Activated T-helper 17 cell treated with anti-CD3 and anti-CD28 coated beads, Interleukin-2, amount 50 U/mL, for 72 hours (primary cell): Measurements from ENCODE around the gene DDO. TPM values are rescaled to one million over a fixed set of nuclear protein-coding genes. Genes with fewer than 3 reads are reported as not detected.
"Not testable (repeated sequence)": the region's sequence is repeated elsewhere in the genome, so short reads cannot be mapped to it uniquely, and the experiment has no call there.

Experiments
- ATAC-seq: fragments of 150-1000 bp; cut with Tn5 transposase; replicated peaks from 2 replicates; pipeline ENCODE4 v1.10.0; 2021; ENCODE audit warnings: mild to moderate bottlenecking, moderate library complexity
- H3K27ac Mint-ChIP-seq: one replicate; pipeline ENCODE4 v1.8.0; 2022; ENCODE audit warnings: mixed read lengths
- H3K27me3 Mint-ChIP-seq: one replicate; pipeline ENCODE4 v1.8.0; 2022; ENCODE audit warnings: mixed read lengths
- H3K36me3 Mint-ChIP-seq: one replicate; pipeline ENCODE4 v1.8.0; 2022; ENCODE audit warnings: low read depth, mild to moderate bottlenecking, mixed read lengths
- H3K4me1 Mint-ChIP-seq: one replicate; pipeline ENCODE4 v1.8.0; 2022; ENCODE audit warnings: mixed read lengths
- H3K4me3 Mint-ChIP-seq: one replicate; pipeline ENCODE4 v1.8.0; 2022; ENCODE audit warnings: mild to moderate bottlenecking, mixed read lengths
- H3K9me3 Mint-ChIP-seq: one replicate; pipeline ENCODE4 v1.8.0; 2022; ENCODE audit warnings: mixed read lengths
- total RNA-seq, 2 donors: library from RNA; stranded (reverse); gene quantifications; one replicate each; pipeline ENCODE4 v1.2.3, GENCODE V29; 2022

The DDO gene, protein sequence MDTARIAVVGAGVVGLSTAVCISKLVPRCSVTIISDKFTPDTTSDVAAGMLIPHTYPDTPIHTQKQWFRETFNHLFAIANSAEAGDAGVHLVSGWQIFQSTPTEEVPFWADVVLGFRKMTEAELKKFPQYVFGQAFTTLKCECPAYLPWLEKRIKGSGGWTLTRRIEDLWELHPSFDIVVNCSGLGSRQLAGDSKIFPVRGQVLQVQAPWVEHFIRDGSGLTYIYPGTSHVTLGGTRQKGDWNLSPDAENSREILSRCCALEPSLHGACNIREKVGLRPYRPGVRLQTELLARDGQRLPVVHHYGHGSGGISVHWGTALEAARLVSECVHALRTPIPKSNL
- total RNA-seq = not detected

DNA sequence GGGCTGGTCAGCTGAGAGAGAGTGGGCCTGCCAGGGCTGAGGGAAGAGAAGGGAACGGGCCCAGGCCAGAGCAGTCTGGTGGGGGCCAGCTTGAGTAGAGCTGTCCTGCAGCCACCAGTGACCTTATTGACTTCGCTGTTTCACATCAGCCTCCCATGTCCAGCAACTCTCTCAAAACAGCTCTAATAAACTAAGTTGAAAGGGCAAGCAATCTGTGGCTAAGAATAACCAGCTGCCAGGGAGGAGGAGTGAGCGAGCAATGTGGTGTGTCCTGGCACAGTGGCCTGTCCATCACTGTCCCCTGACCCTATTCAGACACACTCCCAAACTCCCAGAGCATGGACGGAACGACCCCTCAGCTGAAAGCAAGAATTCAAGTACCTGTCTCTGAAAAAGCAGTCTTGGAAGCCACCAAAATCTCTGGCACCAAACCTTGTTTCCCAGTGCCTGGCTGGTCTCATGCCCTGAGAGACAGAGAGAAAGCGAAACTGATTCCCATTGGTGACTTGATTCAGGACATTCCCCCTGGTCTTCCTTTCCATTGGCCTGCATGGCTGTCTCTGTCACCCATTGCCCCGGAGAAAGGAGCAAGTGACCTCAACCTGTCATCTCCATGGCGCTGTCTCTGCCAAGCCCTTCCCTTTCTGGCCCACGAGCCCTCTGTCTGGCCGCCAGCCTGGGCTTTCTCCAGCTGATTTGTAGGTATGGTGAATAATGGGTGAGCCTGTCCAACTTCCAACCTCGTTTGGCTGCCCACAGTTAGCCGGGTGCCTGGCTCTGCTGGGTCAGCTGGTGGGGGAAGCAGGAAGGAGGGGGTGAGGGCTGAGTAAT is at the start of gene DDO:
DDO (minus strand) TSS at position 490 of the 831 bp plus-strand sequence. CDS start 2,113 bp downstream, outside the sequence.
- Mint-ChIP-seq H3K4me3 (no peak within 1 kb of the TSS), H3K4me1 (no peaks in the 10 kb centered on the region), H3K36me3 (no peaks in the 10 kb centered on the region), H3K27ac (no peak within 1 kb of the TSS), H3K9me3 (no peaks in the 10 kb centered on the region), H3K27me3 (peaks cover 9% of the 10 kb centered on the region)
- ATAC-seq = no peak

DNA sequence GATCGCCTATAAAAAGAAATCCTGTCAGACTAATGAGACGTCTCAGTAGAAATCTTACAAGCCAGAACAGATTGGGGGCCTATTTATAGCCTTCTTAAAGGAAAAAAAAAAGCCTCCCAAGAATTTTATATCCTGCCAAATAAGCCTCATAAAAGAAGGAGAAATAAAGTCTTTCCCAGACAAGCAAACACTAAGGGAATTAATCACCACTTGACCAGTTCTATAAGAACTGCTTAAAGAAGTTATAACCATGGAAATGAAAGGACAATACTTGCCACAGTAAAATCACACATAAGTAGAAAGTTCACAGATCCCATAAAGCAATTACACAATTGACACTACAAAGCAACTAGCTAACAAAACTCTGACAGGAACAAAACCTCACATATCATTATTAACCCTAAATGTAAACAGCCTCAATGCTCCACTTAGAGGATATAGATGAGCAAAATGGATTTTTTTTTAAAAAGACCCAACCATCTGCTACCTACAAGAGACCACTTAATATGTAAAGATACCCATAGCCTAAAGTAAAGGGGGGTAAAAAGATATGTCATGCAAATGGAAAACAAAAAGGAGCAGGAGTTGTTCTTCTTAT is 47.6 kb upstream of the DDO start:
- Mint-ChIP-seq H3K36me3 (no peaks in the 10 kb centered on the region), H3K4me3 (no peak overlapping the region), H3K4me1 (no peaks in the 10 kb centered on the region), H3K27ac (no peak overlapping the region), H3K9me3 (peaks cover 5% of the 10 kb centered on the region), H3K27me3 (peaks cover 10% of the 10 kb centered on the region)
- ATAC-seq = no peak

DNA sequence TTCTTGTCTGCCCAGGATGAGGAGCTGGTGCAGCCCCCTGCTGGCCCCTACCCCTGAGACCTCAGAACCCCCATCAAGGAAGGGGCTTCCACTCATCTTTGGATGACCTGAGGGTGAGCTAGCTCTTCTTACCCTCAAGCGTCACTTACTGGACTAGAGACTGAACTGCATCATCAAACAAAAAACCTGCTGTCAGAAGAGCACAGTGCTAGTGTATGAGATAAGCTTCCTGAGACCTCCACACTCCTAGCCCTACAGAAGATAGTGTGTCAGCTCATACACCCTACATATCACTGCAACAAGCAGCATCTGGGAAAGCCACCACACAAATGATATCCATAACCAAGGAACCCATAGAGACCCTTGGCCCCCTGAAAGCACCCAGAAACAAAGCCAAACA is 46.0 kb upstream of the DDO start:
- ATAC-seq = no peak
- no peaks in the 10 kb centered on the region for H3K4me1 Mint-ChIP-seq
- no peaks in the 10 kb centered on the region for H3K36me3 Mint-ChIP-seq
- no peak overlapping the region for H3K27ac Mint-ChIP-seq
- no peak overlapping the region for H3K4me3 Mint-ChIP-seq
- H3K27me3 Mint-ChIP-seq = peaks cover 15% of the 10 kb centered on the region
- peaks cover 5% of the 10 kb centered on the region for H3K9me3 Mint-ChIP-seq

DNA sequence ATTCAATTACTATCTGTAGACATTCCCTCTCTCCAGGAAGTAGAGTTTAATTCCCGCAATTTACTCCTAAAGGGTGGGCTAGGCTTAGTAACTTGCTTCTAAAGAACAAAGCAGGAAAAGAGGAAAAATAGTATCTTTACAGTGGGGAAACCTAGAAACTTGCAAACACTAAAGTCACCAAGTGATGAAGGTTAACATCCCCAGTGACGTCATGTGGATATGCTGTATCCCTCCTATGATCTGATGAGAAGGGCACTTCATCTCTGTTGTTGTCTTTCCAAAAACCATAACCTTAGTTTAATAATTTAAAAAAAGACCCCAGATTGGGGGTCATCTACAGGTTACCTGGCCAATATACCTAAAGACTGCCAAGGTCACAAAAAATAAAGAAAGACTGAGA is 43.8 kb upstream of the DDO start:
- Mint-ChIP-seq H3K4me1 (no peaks in the 10 kb centered on the region), H3K36me3 (no peaks in the 10 kb centered on the region), H3K4me3 (no peak overlapping the region), H3K27me3 (peaks cover 15% of the 10 kb centered on the region), H3K9me3 (peaks cover 5% of the 10 kb centered on the region), H3K27ac (no peak overlapping the region)
- ATAC-seq = no peak

DNA sequence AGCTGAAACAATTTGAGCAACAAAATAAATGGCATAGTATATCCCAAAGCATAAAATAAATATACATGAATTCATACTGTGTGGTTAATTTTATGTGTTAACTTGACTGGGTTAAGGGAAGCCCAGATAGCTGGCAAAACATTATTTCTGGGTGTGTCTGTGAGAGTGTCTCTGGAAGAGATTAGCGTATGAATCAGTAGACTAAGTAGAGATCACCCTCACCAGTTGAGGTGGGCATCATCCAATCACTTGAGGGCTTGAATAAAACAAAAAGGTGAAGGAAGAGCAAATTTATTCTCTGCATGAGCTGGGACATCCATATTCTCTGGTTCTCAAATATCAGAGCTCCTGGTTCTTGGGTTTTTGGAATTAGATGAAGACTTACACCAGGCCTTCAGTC is 43.1 kb upstream of the DDO start:
- H3K9me3 Mint-ChIP-seq = peaks cover 5% of the 10 kb centered on the region
- no peak for ATAC-seq
- H3K27ac Mint-ChIP-seq = no peak overlapping the region
- H3K36me3 Mint-ChIP-seq = no peaks in the 10 kb centered on the region
- no peak overlapping the region for H3K4me3 Mint-ChIP-seq
- H3K27me3 Mint-ChIP-seq = peaks cover 14% of the 10 kb centered on the region
- no peaks in the 10 kb centered on the region for H3K4me1 Mint-ChIP-seq

DNA sequence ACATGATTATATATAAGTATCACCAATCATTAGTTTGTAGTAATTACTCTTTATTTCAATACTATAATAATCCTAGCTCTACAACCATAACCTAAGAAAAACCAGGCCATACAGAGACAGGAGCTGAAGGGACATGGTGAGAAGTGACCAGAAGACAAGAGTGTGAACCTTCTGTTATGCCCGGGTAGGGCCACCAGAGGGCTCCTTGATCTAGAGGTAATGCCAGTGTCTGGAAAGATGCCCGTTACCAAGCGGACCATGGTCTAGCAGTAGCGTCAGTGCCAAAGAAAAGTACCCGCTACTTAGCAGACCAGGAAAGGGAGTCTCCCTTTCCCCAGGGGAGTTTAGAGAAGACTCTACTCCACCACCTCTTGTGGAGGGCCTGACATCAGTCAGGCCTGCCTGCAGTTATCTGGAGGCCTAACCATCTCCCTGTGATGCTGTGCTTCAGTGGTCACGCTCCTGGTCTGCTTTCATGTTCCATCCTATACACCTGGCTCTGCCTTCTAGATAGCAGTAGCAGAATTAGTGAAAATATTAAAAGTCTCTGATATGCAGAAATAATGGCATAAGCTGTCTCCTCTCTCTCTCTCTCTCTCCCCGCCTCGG is 42.3 kb upstream of the DDO start:
- not testable (repeated sequence) for H3K4me3 Mint-ChIP-seq, ATAC-seq, H3K4me1 Mint-ChIP-seq, H3K27ac Mint-ChIP-seq, H3K9me3 Mint-ChIP-seq, H3K36me3 Mint-ChIP-seq
- H3K27me3 Mint-ChIP-seq = peaks cover 16% of the 10 kb centered on the region

DNA sequence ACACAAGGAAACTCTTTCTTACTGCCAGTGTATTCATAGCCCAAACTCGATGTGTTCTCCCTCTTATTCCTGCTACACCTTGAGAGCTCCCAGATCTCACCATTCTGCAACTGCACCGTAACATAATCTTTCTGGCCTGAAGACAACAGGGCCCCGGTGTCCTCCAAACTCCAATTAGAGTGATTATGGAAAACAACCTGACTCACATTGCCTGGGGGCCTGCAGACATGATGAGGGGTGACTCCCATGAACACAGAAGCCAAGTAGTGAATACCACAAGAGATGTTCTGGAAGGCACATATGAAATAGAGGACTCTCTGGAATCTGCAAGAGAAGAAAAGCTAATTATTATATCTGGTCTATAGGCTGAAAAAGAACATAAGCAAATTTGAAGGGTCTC is 41.3 kb upstream of the DDO start:
- H3K4me1 Mint-ChIP-seq = no peaks in the 10 kb centered on the region
- no peaks in the 10 kb centered on the region for H3K36me3 Mint-ChIP-seq
- peaks cover 2% of the 10 kb centered on the region for H3K9me3 Mint-ChIP-seq
- H3K4me3 Mint-ChIP-seq = no peak overlapping the region
- H3K27ac Mint-ChIP-seq = no peak overlapping the region
- peaks cover 21% of the 10 kb centered on the region for H3K27me3 Mint-ChIP-seq
- no peak for ATAC-seq

DNA sequence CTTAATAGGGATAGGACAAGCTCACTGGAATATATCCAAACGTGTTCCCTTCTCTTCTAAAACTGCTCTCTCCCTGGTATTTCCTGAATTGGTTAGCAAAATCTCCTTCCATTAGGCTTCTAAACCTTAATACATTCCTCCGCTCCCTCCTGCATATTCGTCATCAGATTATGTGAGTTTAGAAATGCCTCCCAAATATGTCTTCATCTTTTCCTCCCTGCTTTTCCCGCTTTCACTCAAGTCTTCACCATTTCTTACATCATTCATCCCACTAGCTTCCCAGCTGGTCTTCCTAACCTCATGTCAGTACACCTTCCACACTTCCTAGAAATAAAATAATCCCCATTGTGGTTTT is 34.1 kb upstream of the DDO start:
- no peaks in the 10 kb centered on the region for H3K9me3 Mint-ChIP-seq
- H3K4me1 Mint-ChIP-seq = no peaks in the 10 kb centered on the region
- H3K27ac Mint-ChIP-seq = no peak overlapping the region
- H3K4me3 Mint-ChIP-seq = no peak overlapping the region
- H3K27me3 Mint-ChIP-seq = peaks cover 20% of the 10 kb centered on the region
- no peaks in the 10 kb centered on the region for H3K36me3 Mint-ChIP-seq
- no peak for ATAC-seq

DNA sequence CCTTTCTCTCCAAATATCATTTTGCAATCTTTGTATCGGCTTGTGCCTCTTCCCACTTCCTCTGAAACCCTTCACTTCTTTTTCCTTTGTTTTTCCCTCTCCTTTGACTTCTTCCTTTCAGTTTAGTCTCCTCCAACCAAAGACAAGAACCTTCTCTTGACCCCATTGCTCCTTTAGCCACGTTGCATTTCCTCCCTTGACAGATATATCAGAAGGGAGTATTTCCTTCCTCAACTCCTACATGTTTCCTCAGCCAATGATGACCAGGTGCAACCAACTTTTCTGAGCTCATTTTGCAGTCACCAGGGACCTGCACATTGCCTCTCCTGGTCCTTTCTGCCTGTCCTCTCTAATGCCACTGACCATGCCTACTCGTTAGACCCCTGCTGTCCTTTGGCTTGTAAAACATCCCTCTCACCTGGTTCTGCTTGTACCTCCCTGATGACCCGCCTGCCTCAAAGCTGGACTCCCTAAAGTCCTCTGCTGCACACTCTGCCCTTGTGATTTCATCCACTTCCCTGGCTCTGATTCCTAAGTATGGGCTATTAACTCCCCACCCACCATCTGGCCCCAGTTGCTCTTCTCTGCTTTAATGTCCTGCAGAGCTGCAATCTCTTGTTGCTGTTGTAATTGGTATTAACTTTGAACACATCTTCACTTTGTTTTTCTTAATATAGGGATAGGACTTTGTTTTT is 33.6 kb upstream of the DDO start:
- Mint-ChIP-seq H3K9me3 (no peaks in the 10 kb centered on the region), H3K27me3 (peaks cover 18% of the 10 kb centered on the region), H3K4me1 (no peaks in the 10 kb centered on the region), H3K4me3 (no peak overlapping the region), H3K36me3 (no peaks in the 10 kb centered on the region), H3K27ac (no peak overlapping the region)
- no peak for ATAC-seq

DNA sequence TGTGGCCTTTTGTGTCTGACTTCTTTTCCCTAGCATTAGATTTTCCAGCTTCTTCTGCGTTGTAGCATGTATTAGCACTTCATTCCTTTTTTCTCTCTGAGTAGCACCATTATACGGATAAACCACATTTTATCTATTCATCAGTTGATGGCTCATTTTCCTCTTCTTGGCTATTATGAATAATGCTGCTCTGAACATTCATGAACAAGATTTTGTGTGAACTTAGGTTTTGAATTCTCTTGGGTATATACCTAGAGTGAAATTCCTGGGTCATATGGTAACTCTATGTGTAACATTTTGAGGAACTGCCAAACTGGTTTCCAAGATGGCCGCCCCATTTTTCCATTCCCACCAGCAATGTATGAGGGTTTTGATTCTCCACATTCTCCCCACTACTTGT is 32.4 kb upstream of the DDO start:
- Mint-ChIP-seq H3K4me3 (no peak overlapping the region), H3K9me3 (no peaks in the 10 kb centered on the region), H3K36me3 (no peaks in the 10 kb centered on the region), H3K4me1 (no peaks in the 10 kb centered on the region), H3K27me3 (peaks cover 19% of the 10 kb centered on the region), H3K27ac (no peak overlapping the region)
- no peak for ATAC-seq

DNA sequence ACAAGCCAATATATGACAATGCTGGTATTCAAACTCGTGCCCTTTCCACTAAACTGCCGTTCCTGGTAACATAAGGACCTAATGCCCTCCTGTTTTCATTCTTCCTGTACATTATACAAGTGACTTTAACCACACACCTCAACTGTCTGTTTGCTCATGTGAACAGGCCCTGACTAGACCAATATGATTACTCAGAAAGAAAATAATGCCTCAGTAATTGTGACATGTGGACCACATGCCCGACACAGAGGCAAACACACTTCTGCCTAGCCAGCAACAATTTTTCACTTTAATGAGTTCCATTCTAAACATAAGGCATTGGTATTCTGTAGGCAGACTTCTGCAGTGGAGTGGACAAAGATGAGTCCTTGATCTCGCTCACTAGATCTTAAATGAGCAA is 31.0 kb upstream of the DDO start:
- Mint-ChIP-seq H3K9me3 (no peaks in the 10 kb centered on the region), H3K36me3 (no peaks in the 10 kb centered on the region), H3K4me1 (no peaks in the 10 kb centered on the region), H3K4me3 (no peak overlapping the region), H3K27ac (no peak overlapping the region), H3K27me3 (peaks cover 12% of the 10 kb centered on the region)
- ATAC-seq = no peak

DNA sequence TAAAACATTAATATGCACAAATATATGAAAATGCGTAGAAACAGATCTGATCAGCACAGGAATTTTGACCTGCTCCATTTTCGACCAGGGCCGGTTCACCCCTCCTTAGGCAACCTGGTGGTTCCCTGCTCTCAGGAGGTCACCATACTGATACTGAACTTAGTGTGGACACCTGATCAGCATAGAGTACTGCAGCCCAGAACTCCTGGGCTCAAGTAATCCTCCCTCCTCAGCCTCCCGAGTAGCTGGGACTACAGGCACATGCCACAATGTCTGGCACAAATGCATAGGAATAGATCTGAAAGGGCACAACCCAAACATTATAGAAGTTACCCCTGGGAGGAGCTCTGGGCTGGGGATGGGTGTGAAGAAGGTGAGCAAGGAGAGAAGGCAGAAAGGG is 24.7 kb upstream of the DDO start:
- no peak overlapping the region for H3K4me3 Mint-ChIP-seq
- no peaks in the 10 kb centered on the region for H3K36me3 Mint-ChIP-seq
- H3K9me3 Mint-ChIP-seq = no peaks in the 10 kb centered on the region
- peaks cover 39% of the 10 kb centered on the region for H3K27me3 Mint-ChIP-seq
- no peak for ATAC-seq
- H3K4me1 Mint-ChIP-seq = no peaks in the 10 kb centered on the region
- no peak overlapping the region for H3K27ac Mint-ChIP-seq

DNA sequence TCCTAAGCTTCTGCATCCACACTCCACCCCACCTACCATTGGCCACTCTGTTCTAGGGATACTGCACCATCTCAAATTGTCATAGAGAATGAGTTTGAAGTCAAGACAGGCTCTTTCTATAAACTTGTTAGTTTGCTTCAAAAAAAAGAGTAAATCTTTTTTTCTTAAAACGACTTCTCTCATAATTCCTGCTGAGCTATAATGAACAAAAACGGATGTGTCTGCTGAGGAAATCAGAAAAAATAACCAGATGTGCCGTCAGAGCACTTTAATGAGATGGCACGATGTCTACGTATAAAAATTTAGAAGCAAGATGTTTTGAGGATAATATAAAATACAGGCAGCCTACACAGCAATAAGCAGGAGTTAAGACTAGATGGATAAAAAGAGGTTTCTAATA is 24.0 kb upstream of the DDO start:
- Mint-ChIP-seq H3K36me3 (no peaks in the 10 kb centered on the region), H3K4me3 (no peak overlapping the region), H3K4me1 (no peaks in the 10 kb centered on the region), H3K27ac (no peak overlapping the region), H3K27me3 (peaks cover 37% of the 10 kb centered on the region), H3K9me3 (no peaks in the 10 kb centered on the region)
- no peak for ATAC-seq

DNA sequence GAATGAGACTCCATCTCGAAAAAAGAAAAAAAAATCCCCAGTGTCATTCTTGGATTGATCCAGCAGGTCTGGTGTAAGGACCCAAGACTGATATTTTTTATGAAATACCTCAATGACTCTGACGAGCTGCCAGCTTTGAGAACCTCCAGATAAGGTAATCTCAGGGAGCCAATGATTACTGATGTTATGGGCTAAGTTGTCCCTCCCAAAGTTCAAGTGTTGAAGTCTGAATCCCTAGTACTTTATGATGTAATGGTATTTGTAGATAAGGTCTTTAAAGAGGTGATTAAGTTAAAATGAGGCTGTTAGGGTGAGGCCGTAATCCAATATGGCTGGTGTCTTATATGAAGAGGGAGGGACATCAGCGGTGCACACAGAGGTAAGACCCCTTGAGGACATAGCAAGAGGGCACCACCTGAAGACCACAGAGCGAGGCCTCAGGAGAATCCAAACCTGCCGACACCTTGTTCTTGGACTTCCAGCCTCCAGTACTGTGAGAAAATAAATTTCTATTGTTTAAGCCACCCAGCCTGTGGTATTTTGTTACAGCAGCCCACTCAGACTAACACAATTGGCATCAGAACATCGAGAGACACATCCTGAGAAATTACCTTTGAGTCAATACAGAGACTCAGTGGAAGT is 19.7 kb upstream of the DDO start:
- H3K27me3 Mint-ChIP-seq = peaks cover 37% of the 10 kb centered on the region
- ATAC-seq = no peak
- no peak overlapping the region for H3K4me3 Mint-ChIP-seq
- no peaks in the 10 kb centered on the region for H3K36me3 Mint-ChIP-seq
- H3K27ac Mint-ChIP-seq = no peak overlapping the region
- H3K9me3 Mint-ChIP-seq = no peaks in the 10 kb centered on the region
- H3K4me1 Mint-ChIP-seq = no peaks in the 10 kb centered on the region
